ENCODE measurements around the gene PSTPIP2. TPM values are rescaled to one million over a fixed set of nuclear protein-coding genes. Genes with fewer than 3 reads are reported as not detected.

The PSTPIP2 gene
- total RNA-seq, 4 donors from 2014 or later, result 0.59 to 5.9 (median 3.2) TPM

DNA sequence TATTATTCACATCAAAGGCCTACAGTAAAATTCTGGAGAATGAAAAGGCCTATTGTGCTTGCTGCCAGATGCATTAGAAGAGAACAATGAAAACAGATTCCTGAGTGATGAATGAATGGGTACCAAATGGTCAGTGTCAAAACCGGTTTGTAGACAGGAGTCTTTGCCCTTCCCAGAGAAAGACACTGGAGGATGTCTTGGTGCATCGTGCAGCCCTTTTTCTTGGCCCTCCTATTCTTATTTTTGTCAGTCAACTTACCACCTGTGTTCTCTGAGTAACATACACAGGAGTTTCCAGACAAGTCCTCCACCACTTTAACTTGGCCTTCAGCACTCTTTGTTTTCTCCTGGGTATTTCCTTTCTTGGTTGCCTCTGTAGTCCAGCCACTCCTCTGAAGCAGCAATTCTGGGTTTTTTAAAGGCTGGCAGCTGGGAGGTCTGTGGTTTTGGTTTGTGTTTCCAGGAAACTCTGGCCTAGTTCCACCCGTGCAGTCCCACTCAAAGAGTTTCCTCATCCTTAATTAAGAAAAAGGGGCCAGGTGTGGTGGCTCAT lies 29.4 kb downstream of the PSTPIP2 start:
- no peaks in the 10 kb centered on the region for H3K36me3 ChIP-seq
- no peak for DNase-seq
- no peak for TF ChIP-seq POLR2A (IDR thresholded peaks at IDR 0.05)
- TF ChIP-seq, protein P1, sequence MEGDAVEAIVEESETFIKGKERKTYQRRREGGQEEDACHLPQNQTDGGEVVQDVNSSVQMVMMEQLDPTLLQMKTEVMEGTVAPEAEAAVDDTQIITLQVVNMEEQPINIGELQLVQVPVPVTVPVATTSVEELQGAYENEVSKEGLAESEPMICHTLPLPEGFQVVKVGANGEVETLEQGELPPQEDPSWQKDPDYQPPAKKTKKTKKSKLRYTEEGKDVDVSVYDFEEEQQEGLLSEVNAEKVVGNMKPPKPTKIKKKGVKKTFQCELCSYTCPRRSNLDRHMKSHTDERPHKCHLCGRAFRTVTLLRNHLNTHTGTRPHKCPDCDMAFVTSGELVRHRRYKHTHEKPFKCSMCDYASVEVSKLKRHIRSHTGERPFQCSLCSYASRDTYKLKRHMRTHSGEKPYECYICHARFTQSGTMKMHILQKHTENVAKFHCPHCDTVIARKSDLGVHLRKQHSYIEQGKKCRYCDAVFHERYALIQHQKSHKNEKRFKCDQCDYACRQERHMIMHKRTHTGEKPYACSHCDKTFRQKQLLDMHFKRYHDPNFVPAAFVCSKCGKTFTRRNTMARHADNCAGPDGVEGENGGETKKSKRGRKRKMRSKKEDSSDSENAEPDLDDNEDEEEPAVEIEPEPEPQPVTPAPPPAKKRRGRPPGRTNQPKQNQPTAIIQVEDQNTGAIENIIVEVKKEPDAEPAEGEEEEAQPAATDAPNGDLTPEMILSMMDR (IDR thresholded peaks at IDR 0.05), result no peak
- H3K27ac ChIP-seq, result no peak overlapping the region
- H3K4me1 ChIP-seq, result no peaks in the 10 kb centered on the region
- H3K4me3 ChIP-seq, result no peak overlapping the region
- intact Hi-C loops (cut with DNase I; ENCODE audit: low total_unique reads), result no loop called here
- H3K9me3 ChIP-seq, result no peaks in the 10 kb centered on the region
- no peaks in the 10 kb centered on the region for H3K27me3 ChIP-seq

DNA sequence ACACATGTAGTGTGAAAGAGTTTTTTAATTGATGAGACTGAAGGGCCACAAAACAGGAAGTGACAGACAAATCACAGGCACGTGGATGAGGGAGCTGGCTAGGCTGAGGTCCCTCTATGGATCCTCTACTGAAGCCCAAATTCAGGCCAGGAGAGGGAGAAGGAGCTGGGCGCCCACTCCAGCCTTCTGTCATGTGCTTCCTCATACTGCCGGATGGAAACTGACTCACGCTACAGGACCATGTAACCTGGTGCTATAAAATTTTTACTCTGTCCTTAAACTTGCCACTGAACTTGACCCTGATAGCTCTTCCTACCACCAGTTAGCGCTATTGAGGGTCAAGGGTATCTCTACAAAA lies 31.3 kb downstream of the PSTPIP2 start:
- H3K27ac ChIP-seq, result no peak overlapping the region

DNA sequence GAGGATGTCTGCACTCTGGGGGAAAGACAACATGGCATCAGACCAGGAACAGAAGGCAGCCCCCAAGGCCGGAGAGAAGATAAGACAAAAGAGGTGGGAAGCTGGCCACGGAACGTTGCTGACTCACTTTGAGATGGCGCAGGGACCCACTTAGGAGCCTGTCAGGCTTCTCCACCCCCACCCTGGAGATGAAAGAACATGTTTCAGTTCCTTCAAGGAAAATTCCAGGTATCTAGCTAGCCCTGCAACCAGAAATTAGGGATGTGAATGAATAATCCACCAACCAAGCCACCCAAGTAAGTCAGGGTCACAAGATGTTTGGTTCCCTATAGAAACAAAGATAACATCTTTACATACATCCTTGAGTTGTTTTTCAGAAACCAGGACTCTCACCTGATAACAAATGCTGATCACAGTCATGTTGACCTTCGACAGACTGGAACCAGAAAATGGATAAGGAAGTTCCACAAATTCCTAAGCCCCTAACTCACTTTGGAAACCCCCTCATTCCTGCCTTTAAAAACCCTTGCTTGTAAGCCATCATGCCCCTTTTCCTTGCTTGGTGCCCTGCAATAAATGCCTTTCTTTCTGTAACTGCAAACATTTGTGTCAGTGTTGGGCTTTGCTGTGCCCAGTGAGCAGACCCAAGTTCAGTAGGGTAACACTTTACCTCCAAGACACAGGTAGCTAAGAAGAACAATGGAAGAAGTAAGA lies 31.9 kb downstream of the PSTPIP2 start:
- no peaks in the 10 kb centered on the region for H3K9me3 ChIP-seq
- intact Hi-C loops (cut with DNase I; ENCODE audit: low total_unique reads), result no loop called here
- no peak overlapping the region for H3K4me3 ChIP-seq
- TF ChIP-seq, protein P1 (IDR thresholded peaks at IDR 0.05), result no peak
- no peak for TF ChIP-seq POLR2A (IDR thresholded peaks at IDR 0.05)
- H3K4me1 ChIP-seq, result no peaks in the 10 kb centered on the region
- no peaks in the 10 kb centered on the region for H3K36me3 ChIP-seq
- no peak for DNase-seq
- H3K27me3 ChIP-seq, result no peaks in the 10 kb centered on the region
- H3K27ac ChIP-seq, result no peak overlapping the region

More for the DNA sequence above, 31.3 kb downstream of the PSTPIP2 start:
- no peaks in the 10 kb centered on the region for H3K27me3 ChIP-seq
- H3K9me3 ChIP-seq, result no peaks in the 10 kb centered on the region
- intact Hi-C loops (cut with DNase I; ENCODE audit: low total_unique reads), result no loop called here
- H3K4me1 ChIP-seq, result no peaks in the 10 kb centered on the region
- no peak for DNase-seq
- TF ChIP-seq, protein P1 (IDR thresholded peaks at IDR 0.05), result no peak
- no peak for TF ChIP-seq POLR2A (IDR thresholded peaks at IDR 0.05)
- H3K36me3 ChIP-seq, result no peaks in the 10 kb centered on the region
- H3K4me3 ChIP-seq, result no peak overlapping the region

DNA sequence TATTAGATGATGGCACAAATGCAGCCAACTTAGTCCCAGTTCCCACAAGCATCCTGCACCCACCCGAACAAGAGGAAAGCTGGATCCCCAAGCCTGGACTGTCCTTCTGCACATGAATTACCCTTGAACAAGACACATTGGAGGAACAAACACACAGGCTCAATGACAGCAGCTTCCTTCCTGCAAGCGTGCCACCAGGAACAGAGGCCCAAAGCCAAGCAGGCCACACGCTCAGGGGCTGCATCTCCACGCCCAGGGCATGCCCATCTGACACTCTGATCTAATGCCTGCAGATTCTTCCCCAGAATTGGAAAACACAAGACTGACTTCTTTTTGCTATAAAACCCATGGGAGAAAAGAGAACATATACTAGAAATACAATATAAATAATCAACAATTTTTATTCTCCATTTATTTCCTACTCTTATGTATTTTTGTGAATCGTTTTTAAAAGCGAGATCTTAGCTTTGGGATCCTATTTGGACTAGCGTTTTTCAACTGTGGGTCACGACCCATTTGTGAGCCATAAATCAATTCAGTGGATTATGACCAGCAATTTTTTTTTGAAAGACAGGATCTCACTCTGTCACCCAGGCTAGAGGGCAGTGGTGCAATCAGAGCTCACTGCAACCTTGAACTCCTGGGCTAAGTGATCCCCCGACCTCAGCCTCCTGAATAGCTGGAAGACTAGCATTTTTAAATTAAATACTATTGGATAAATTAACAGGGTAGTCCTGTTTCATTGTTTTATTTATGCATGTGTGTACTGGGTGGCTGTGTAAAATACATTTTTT lies 34.4 kb downstream of the PSTPIP2 start:
- no peak overlapping the region for H3K27ac ChIP-seq
- H3K4me1 ChIP-seq, result no peaks in the 10 kb centered on the region
- DNase-seq, result no peak
- no peaks in the 10 kb centered on the region for H3K9me3 ChIP-seq
- intact Hi-C loops (cut with DNase I; ENCODE audit: low total_unique reads), result no loop called here
- TF ChIP-seq, protein P1 (IDR thresholded peaks at IDR 0.05), result no peak
- no peak for TF ChIP-seq POLR2A (IDR thresholded peaks at IDR 0.05)
- no peak overlapping the region for H3K4me3 ChIP-seq
- no peaks in the 10 kb centered on the region for H3K36me3 ChIP-seq
- H3K27me3 ChIP-seq, result no peaks in the 10 kb centered on the region

Measured in uterus (tissue), 4 donors.